HCT116 (cell line): ENCODE data around the gene ZBTB5. TPM values are rescaled to one million over a fixed set of nuclear protein-coding genes. Genes with fewer than 3 reads are reported as not detected.
A peak's percentile ranks its signal among the peaks of the same experiment; 100 is the strongest.

Experiments used
- ATAC-seq: fragments of 200-7000 bp; cut with Tn5 transposase; 2 replicates; pipeline ENCODE4 v1.9.1; 2020; ENCODE audit warnings: mild to moderate bottlenecking, moderate library complexity
- BruUV-seq: library from RNA; stranded (reverse); fragments of 400-500 nt; replicated peaks from 2 replicates; lab custom pipeline; 2021; lab: Mats Ljungman, UMichigan
- CTCF ChIA-PET: fragments of 300-600 bp; sonication (Branson Sonifier 250); formaldehyde crosslinking; loops from one replicate; lab custom pipeline; 2021; ENCODE audit warnings: antibody characterized with exemption; lab: Charles Lee
- POLR2A ChIA-PET: fragments of 300-600, 350-600 bp; sonication (Branson Sonifier 250); formaldehyde crosslinking; loops from one replicate; lab custom pipeline; 2021; ENCODE audit warnings: antibody characterized with exemption; lab: Charles Lee
- RAD21 ChIA-PET, 2 experiments: fragments of 300-600 bp; sonication (Branson Sonifier 250); formaldehyde crosslinking; loops; one replicate each; lab custom pipeline; 2023; ENCODE audit warnings: low total read pairs in 2 of 2; ENCODE audit not compliant: uncharacterized antibody in 2 of 2, unreplicated experiment in 2 of 2, low non-redundant PET in 1 of 2; lab: Charles Lee
- DNase-seq: peaks from one replicate; pipeline ENCODE4 v3.0.0-alpha.2; 2010; ENCODE audit warnings: low read depth, low spot score
- H2AFZ ChIP-seq: fragments of 200-600 bp; shearing (Covaris generic), sonication (generic); 2 replicates; pipeline ENCODE4 v1.6.1; 2017; ENCODE audit warnings: low read depth, mixed run types, mixed read lengths, antibody characterized with exemption, low read length; ENCODE audit not compliant: poor library complexity, severe bottlenecking
- H3K27ac ChIP-seq: 2 replicates; pipeline ENCODE4 v1.5.1; 2012; ENCODE audit warnings: low read depth, low read length
- H3K27me3 ChIP-seq: fragments of 200-600 bp; sonication (generic); 2 replicates; pipeline ENCODE4 v1.6.1; 2016; ENCODE audit warnings: mixed run types, low read length, mixed read lengths; ENCODE audit not compliant: insufficient read depth
- H3K36me3 ChIP-seq, 2 experiments: fragments of 200-500 bp in 1 of 2; fragments of 200-600 bp in 1 of 2; sonication (Bioruptor generic) in 1 of 2; sonication (generic) in 1 of 2; 2 replicates each; pipeline versions ENCODE4 v1.5.1 to v1.6.1; 2014 to 2016; ENCODE audit warnings: low read length in 2 of 2, inconsistent platforms in 1 of 2, mixed read lengths in 1 of 2, mixed run types in 1 of 2; ENCODE audit not compliant: insufficient read depth in 2 of 2, control insufficient read depth in 1 of 2
- H3K4me1 ChIP-seq, 2 experiments: fragments of 200-600 bp in 1 of 2; sonication (generic) in 1 of 2; 2 replicates each; pipeline versions ENCODE4 v1.5.1 to v1.6.1; 2012 to 2017; ENCODE audit warnings: low read length in 2 of 2, inconsistent platforms in 1 of 2, mild to moderate bottlenecking in 1 of 2, mixed read lengths in 1 of 2, mixed run types in 1 of 2, moderate library complexity in 1 of 2; ENCODE audit not compliant: insufficient read depth in 2 of 2, control insufficient read depth in 1 of 2
- H3K4me2 ChIP-seq: fragments of 200-600 bp; sonication (generic); 2 replicates; pipeline ENCODE4 v1.6.1; 2017; ENCODE audit warnings: mixed run types, low read length, mixed read lengths
- H3K4me3 ChIP-seq, 2 experiments: fragments of 200-600 bp in 1 of 2; sonication (generic) in 1 of 2; replicated peaks in 1 of 2; 2 replicates each; pipeline ENCODE4 v1.5.1; 2011 to 2016; ENCODE audit warnings: low read length in 2 of 2, control low read depth in 1 of 2, low read depth in 1 of 2, mild to moderate bottlenecking in 1 of 2, mixed read lengths in 1 of 2, mixed run types in 1 of 2
- H3K79me2 ChIP-seq: fragments of 200-600 bp; sonication (generic); 2 replicates; pipeline ENCODE4 v1.6.1; 2017; ENCODE audit warnings: mild to moderate bottlenecking, mixed run types, low read length, moderate library complexity, mixed read lengths; ENCODE audit not compliant: insufficient read depth
- H3K9ac ChIP-seq: fragments of 200-600 bp; sonication (generic); 2 replicates; pipeline ENCODE4 v1.6.1; 2016; ENCODE audit warnings: low read length, mixed read lengths
- H3K9me2 ChIP-seq: fragments of 200-600 bp; sonication (generic), shearing (Covaris generic); 2 replicates; pipeline ENCODE4 v1.6.1; 2017; ENCODE audit warnings: mixed run types, mild to moderate bottlenecking, moderate library complexity; ENCODE audit not compliant: insufficient read depth
- H3K9me3 ChIP-seq, 2 experiments: fragments of 200-500 bp in 1 of 2; fragments of 200-600 bp in 1 of 2; sonication (Bioruptor generic) in 1 of 2; sonication (generic) in 1 of 2; 2 replicates each; pipeline ENCODE4 v1.6.1; 2014 to 2017; ENCODE audit warnings: low read length in 2 of 2, mixed read lengths in 2 of 2, inconsistent platforms in 1 of 2, low read depth in 1 of 2, mild to moderate bottlenecking in 1 of 2, mixed run types in 1 of 2, moderate library complexity in 1 of 2; ENCODE audit not compliant: control insufficient read depth in 1 of 2, insufficient read depth in 1 of 2
- H4K20me1 ChIP-seq: fragments of 200-600 bp; sonication (generic), shearing (Covaris generic); 2 replicates; pipeline ENCODE4 v1.6.1; 2017; ENCODE audit warnings: mixed run types, mild to moderate bottlenecking, moderate library complexity; ENCODE audit not compliant: insufficient read depth
- ATF3 ChIP-seq: IDR thresholded peaks from 2 replicates; pipeline ENCODE4 v1.6.1; 2012
- CEBPB ChIP-seq: IDR thresholded peaks from 2 replicates; pipeline ENCODE4 v1.6.1; 2012; ENCODE audit warnings: low read depth
- EGR1 ChIP-seq: IDR thresholded peaks from 2 replicates; pipeline ENCODE4 v1.6.1; 2012; ENCODE audit warnings: low read depth
- EZH2phosphoT487 ChIP-seq: fragments of 200-600 bp; IDR thresholded peaks from 2 replicates; pipeline ENCODE4 v1.6.1; 2018; ENCODE audit warnings: antibody characterized with exemption, borderline replicate concordance
- REST ChIP-seq: IDR thresholded peaks from 2 replicates; pipeline ENCODE4 v1.6.1; 2012; ENCODE audit warnings: low read depth
- SIN3A ChIP-seq: IDR thresholded peaks from 2 replicates; pipeline ENCODE4 v1.6.1; 2012; ENCODE audit warnings: low read depth
- SP1 ChIP-seq: IDR thresholded peaks from 2 replicates; pipeline ENCODE4 v1.6.1; 2012; ENCODE audit warnings: low read depth
- SRF ChIP-seq: IDR thresholded peaks from 2 replicates; pipeline ENCODE4 v1.6.1; 2012; ENCODE audit warnings: low read depth
- YY1 ChIP-seq: IDR thresholded peaks from 2 replicates; pipeline ENCODE4 v1.6.1; 2011; ENCODE audit warnings: low read length, low read depth, moderate library complexity, mild to moderate bottlenecking; ENCODE audit not compliant: insufficient replicate concordance; ENCODE audit errors: extremely low read depth
- intact Hi-C: fragments of 100-400 bp; cut with micrococcal nuclease; formaldehyde crosslinking; loops from 2 replicates; pipeline ENCODE4 v1.10.0; 2022
- total RNA-seq: library from RNA; stranded (reverse); gene quantifications from one replicate; pipeline ENCODE4 v1.2.1, GENCODE V29; 2021; ENCODE audit not compliant: unreplicated experiment

Gene ZBTB5
- total RNA-seq, 1 experiment from 2014 or later = 22.3 TPM

- Histone ChIP-seq H2AFZ (no peak overlapping the region), H3K27ac (peak overlapping the region; percentile 63), H3K27me3 (no peaks in the 10 kb centered on the region), H3K9ac (peak overlapping the region; percentile 96), H3K4me1 (peaks cover 7 to 32% of the 10 kb centered on the region in 2 experiments), H3K4me3 (peak overlapping the region; percentile 92 to 100), H3K4me2 (peak overlapping the region; percentile 100), H3K9me3 (no peaks in the 10 kb centered on the region), H3K9me2 (no peaks in the 10 kb centered on the region), H4K20me1 (peaks cover 4% of the 10 kb centered on the region; the same call in 1 of the 2 replicates), H3K79me2 (peaks cover 58% of the 10 kb centered on the region), H3K36me3 (peaks cover 14 to 39% of the 10 kb centered on the region in 2 experiments; a peak in 3 of 4 replicates)
- DNase-seq = no peak
- no peak for ATAC-seq
- CTCF ChIA-PET = no interaction called here
- RAD21 ChIA-PET = no interaction called here
- intact Hi-C loops = loop anchor here (5.0 to 10.0 kb wide), 5 partner anchors 98 to 908 kb away; partner anchors contain the start of gene ALDH1B1
- POLR2A ChIA-PET = interaction anchor here (1.2 to 1.4 kb wide), 2 partner anchors 9 to 22 kb away, joined by 3 to 5 read pairs; partner anchors contain the start of gene ZBTB5
- BruUV-seq = TSS peak; percentile 46
- no peak for TF ChIP-seq EZH2phosphoT487
- TF ChIP-seq REST = no peak
- no peak for TF ChIP-seq EGR1
- no peak for TF ChIP-seq SP1
- TF ChIP-seq YY1 = no peak
- TF ChIP-seq SIN3A = no peak
- TF ChIP-seq CEBPB = no peak
- no peak for TF ChIP-seq SRF
- no peak for TF ChIP-seq ATF3
Observed at GRCh38 chr9:37486616-37487548, 21.6 kb upstream of the ZBTB5 start.
